OCI-LY7 (cell line): ENCODE data around the gene THAP8. TPM values are rescaled to one million over a fixed set of nuclear protein-coding genes. Genes with fewer than 3 reads are reported as not detected.

Experiments
- BruUV-seq: library from RNA; stranded (reverse); fragments of 400-500 nt; replicated peaks from 2 replicates; lab custom pipeline; 2021; lab: Mats Ljungman, UMichigan
- CTCF ChIA-PET: fragments of 300-600 bp; sonication (Branson Sonifier 250); formaldehyde crosslinking; loops from one replicate; lab custom pipeline; 2022; ENCODE audit warnings: antibody characterized with exemption; ENCODE audit not compliant: unreplicated experiment; lab: Charles Lee
- POLR2A ChIA-PET: fragments of 300-600 bp; sonication (Branson Sonifier 250); formaldehyde crosslinking; loops from one replicate; lab custom pipeline; 2022; ENCODE audit warnings: antibody characterized with exemption; lab: Charles Lee
- DNase-seq: peaks from one replicate; pipeline ENCODE4 v3.0.0-alpha.2; 2015; ENCODE audit warnings: low spot score
- H2AFZ ChIP-seq: fragments of 200-600 bp; sonication (generic), shearing (Covaris generic); 2 replicates; pipeline ENCODE4 v1.6.1; 2014; ENCODE audit warnings: mild to moderate bottlenecking, antibody characterized with exemption, low read length, moderate library complexity
- H3K27ac ChIP-seq: fragments of 200-600 bp; sonication (generic); 2 replicates; pipeline ENCODE4 v1.5.1; 2014; ENCODE audit warnings: mixed run types, low read depth, mild to moderate bottlenecking, moderate library complexity, low read length, inconsistent platforms; ENCODE audit not compliant: poor library complexity, severe bottlenecking
- H3K36me3 ChIP-seq: fragments of 200-600 bp; sonication (generic); 2 replicates; pipeline ENCODE4 v1.6.1; 2014; ENCODE audit warnings: mild to moderate bottlenecking, antibody characterized with exemption, low read length, moderate library complexity, mixed read lengths; ENCODE audit not compliant: insufficient read depth
- H3K4me1 ChIP-seq: fragments of 200-600 bp; sonication (generic); 2 replicates; pipeline ENCODE4 v1.5.1; 2014; ENCODE audit warnings: mild to moderate bottlenecking, low read length; ENCODE audit not compliant: insufficient read depth, poor library complexity, severe bottlenecking
- H3K4me2 ChIP-seq: fragments of 200-600 bp; sonication (generic); 2 replicates; pipeline ENCODE4 v1.6.1; 2014; ENCODE audit warnings: mild to moderate bottlenecking, low read length
- H3K4me3 ChIP-seq: fragments of 200-600 bp; sonication (generic); 2 replicates; pipeline ENCODE4 v1.5.1; 2014; ENCODE audit warnings: mild to moderate bottlenecking, low read depth, low read length; ENCODE audit not compliant: poor library complexity, severe bottlenecking
- H3K79me2 ChIP-seq: fragments of 200-600 bp; sonication (generic); 2 replicates; pipeline ENCODE4 v1.6.1; 2016; ENCODE audit warnings: low read depth, mild to moderate bottlenecking, low read length, moderate library complexity, mixed read lengths; ENCODE audit not compliant: insufficient read depth
- H3K9me2 ChIP-seq: fragments of 200-600 bp; sonication (generic); 2 replicates; pipeline ENCODE4 v1.6.1; 2016; ENCODE audit warnings: mild to moderate bottlenecking, low read length, mixed read lengths; ENCODE audit not compliant: insufficient read depth
- H3K9me3 ChIP-seq: fragments of 200-600 bp; sonication (generic); 2 replicates; pipeline ENCODE4 v1.6.1; 2014; ENCODE audit warnings: mild to moderate bottlenecking, mixed run types, low read length, mixed read lengths
- H4K20me1 ChIP-seq: fragments of 200-600 bp; sonication (generic); 2 replicates; pipeline ENCODE4 v1.6.1; 2014; ENCODE audit warnings: mild to moderate bottlenecking, antibody characterized with exemption, low read length, moderate library complexity, mixed read lengths; ENCODE audit not compliant: insufficient read depth
- EZH2phosphoT487 ChIP-seq: fragments of 200-600 bp; sonication (generic); IDR thresholded peaks from 2 replicates; pipeline ENCODE4 v1.6.1; 2018; ENCODE audit warnings: low read depth, borderline replicate concordance, mild to moderate bottlenecking, mixed run types, antibody characterized with exemption, low read length, moderate library complexity, mixed read lengths
- intact Hi-C: fragments of 100-400 bp; cut with micrococcal nuclease; formaldehyde crosslinking; loops from one replicate; pipeline ENCODE4 v1.10.0; 2022; ENCODE audit not compliant: unreplicated experiment
- total RNA-seq, 2 experiments: library from RNA; depleted of rRNA in 1 of 2; stranded (reverse); fragments of >200 nt in 1 of 2; shearing (Covaris generic) in 1 of 2; gene quantifications; 2 replicates each; pipeline ENCODE4 v1.2.3, GENCODE V29; 2014 to 2022
- TF ChIP-seq, protein P1 (sequence below): fragments of 200-600 bp; sonication (generic); conservative IDR thresholded peaks from 2 replicates; pipeline ENCODE4 v1.5.1; 2014; ENCODE audit warnings: mild to moderate bottlenecking, antibody characterized with exemption, low read length, moderate library complexity, mixed read lengths

THAP8 gene
- total RNA-seq, 2 experiments from 2014 or later: 7.3 TPM

DNA sequence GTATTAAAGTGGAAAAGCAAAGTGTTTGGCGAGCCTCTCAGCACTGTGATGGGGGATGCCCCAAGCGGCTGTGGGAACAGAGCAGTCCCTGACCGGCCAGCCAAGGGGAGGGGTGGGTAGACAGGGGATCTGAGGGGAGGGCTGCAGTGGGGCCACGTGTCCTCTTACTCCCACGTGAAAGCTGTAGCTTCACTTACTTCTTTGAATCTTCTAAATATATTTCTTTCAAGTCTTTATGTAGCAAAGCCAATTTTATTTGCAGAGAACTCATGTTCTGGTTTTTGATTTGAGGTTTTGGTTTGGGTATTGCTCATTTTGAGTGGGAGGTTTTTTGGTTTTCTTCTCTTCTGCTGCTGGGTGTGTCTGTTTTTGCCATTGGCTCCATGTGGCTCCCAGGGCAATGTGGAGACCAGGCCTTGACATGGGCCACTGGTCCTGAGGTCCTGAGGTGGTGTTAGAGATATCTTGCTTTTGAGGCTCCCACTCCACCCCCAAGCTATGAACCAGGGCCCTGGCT is 39.1 kb upstream of the THAP8 start:
- no peaks in the 10 kb centered on the region for H3K4me1 ChIP-seq
- intact Hi-C loops: no loop called here
- no peak overlapping the region for H3K4me2 ChIP-seq
- no peaks in the 10 kb centered on the region for H3K9me3 ChIP-seq
- no peak overlapping the region for H3K4me3 ChIP-seq
- ChIA-PET POLR2A (no interaction called here), CTCF (no interaction called here)
- H3K36me3 ChIP-seq: peaks cover 97% of the 10 kb centered on the region
- BruUV-seq: no TSS peak
- H3K79me2 ChIP-seq: no peaks in the 10 kb centered on the region
- no peak overlapping the region for H2AFZ ChIP-seq
- no peak for TF ChIP-seq EZH2phosphoT487
- TF ChIP-seq, protein P1, sequence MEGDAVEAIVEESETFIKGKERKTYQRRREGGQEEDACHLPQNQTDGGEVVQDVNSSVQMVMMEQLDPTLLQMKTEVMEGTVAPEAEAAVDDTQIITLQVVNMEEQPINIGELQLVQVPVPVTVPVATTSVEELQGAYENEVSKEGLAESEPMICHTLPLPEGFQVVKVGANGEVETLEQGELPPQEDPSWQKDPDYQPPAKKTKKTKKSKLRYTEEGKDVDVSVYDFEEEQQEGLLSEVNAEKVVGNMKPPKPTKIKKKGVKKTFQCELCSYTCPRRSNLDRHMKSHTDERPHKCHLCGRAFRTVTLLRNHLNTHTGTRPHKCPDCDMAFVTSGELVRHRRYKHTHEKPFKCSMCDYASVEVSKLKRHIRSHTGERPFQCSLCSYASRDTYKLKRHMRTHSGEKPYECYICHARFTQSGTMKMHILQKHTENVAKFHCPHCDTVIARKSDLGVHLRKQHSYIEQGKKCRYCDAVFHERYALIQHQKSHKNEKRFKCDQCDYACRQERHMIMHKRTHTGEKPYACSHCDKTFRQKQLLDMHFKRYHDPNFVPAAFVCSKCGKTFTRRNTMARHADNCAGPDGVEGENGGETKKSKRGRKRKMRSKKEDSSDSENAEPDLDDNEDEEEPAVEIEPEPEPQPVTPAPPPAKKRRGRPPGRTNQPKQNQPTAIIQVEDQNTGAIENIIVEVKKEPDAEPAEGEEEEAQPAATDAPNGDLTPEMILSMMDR: no peak
- no peak for DNase-seq
- H3K9me2 ChIP-seq: no peaks in the 10 kb centered on the region
- H3K27ac ChIP-seq: no peak overlapping the region
- no peaks in the 10 kb centered on the region for H4K20me1 ChIP-seq

DNA sequence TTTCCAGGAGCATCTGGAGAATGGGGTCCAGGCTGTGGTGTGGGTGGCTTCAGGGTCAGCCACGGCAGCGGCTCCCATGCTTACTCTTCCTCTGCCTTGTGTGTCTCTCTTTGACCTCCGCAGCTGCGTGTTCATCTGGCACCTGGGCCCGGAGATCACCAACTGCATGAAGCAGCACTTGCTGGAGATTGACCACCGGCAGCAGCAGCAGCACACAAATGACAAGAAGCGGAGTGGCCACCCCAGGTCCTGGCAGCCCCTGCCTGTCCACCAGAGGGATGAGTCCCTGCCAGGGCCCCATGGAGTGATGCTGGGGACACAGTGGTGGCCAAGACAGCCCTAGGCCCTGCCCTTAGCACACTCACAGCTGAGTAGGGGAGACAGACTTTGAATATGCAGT is 38.5 kb upstream of the THAP8 start:
- no peak overlapping the region for H3K4me3 ChIP-seq
- no peak overlapping the region for H3K4me2 ChIP-seq
- ChIA-PET POLR2A (no interaction called here), CTCF (no interaction called here)
- no peaks in the 10 kb centered on the region for H3K4me1 ChIP-seq
- H3K9me3 ChIP-seq: no peaks in the 10 kb centered on the region
- no peaks in the 10 kb centered on the region for H4K20me1 ChIP-seq
- H3K9me2 ChIP-seq: no peaks in the 10 kb centered on the region
- intact Hi-C loops: no loop called here
- TF ChIP-seq EZH2phosphoT487: no peak
- TF ChIP-seq, protein P1: no peak
- H2AFZ ChIP-seq: no peak overlapping the region
- no peak for DNase-seq
- no TSS peak for BruUV-seq
- H3K79me2 ChIP-seq: no peaks in the 10 kb centered on the region
- H3K27ac ChIP-seq: no peak overlapping the region
- peaks cover 97% of the 10 kb centered on the region for H3K36me3 ChIP-seq

DNA sequence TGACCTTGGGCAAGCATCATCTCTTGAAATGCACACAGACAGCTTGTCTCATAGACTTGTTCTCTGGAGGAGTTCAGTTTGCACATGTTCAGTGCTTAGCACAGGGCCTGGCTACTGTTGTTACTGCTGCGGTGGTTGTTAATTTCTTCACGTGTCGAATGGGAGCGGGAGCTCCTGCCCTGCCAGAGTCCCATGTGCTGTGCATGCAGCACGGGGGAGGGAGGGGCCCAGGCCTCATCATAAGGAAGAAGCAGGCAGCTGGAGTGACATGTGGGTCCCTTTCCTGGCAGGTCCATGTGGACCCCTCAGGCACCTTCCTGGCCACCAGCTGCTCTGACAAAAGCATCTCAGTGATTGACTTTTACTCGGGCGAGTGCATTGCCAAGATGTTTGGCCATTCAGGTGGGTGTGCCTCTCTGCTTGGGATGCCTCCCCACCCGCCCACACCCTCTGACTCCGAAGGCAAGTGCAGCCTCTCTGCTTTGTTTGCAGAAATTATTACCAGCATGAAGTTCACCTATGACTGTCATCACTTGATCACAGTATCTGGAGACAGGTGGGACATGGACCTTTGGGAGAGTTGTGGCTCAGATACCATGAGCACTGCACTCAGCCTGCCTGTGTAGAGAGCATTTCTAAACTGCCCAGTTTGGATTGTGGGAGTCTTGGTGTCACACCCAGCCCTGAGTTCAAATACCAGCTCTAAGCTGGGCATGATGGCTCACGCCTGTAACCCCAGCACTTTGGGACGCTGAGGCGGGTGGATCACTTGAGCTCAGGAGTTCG is 37.0 kb upstream of the THAP8 start:
- TF ChIP-seq EZH2phosphoT487: no peak
- TF ChIP-seq, protein P1: no peak
- no peaks in the 10 kb centered on the region for H3K4me1 ChIP-seq
- H3K4me2 ChIP-seq: no peak overlapping the region
- no peaks in the 10 kb centered on the region for H3K9me3 ChIP-seq
- no peak for DNase-seq
- ChIA-PET POLR2A (interaction anchor here (0.6 to 0.7 kb wide), 2 partner anchors 10 to 25 kb away, joined by 3 read pairs; no protein-coding TSS in a partner anchor), CTCF (no interaction called here)
- H3K4me3 ChIP-seq: no peak overlapping the region
- H3K27ac ChIP-seq: no peak overlapping the region
- no TSS peak for BruUV-seq
- H3K9me2 ChIP-seq: no peaks in the 10 kb centered on the region
- no peaks in the 10 kb centered on the region for H4K20me1 ChIP-seq
- H3K36me3 ChIP-seq: peaks cover 98% of the 10 kb centered on the region
- no peak overlapping the region for H2AFZ ChIP-seq
- intact Hi-C loops: no loop called here
- no peaks in the 10 kb centered on the region for H3K79me2 ChIP-seq
